ENCODE data around the gene LUC7L2.
"Not testable (repeated sequence)": the region's sequence is repeated elsewhere in the genome, so short reads cannot be mapped to it uniquely, and the experiment has no call there.

Gene LUC7L2, protein sequence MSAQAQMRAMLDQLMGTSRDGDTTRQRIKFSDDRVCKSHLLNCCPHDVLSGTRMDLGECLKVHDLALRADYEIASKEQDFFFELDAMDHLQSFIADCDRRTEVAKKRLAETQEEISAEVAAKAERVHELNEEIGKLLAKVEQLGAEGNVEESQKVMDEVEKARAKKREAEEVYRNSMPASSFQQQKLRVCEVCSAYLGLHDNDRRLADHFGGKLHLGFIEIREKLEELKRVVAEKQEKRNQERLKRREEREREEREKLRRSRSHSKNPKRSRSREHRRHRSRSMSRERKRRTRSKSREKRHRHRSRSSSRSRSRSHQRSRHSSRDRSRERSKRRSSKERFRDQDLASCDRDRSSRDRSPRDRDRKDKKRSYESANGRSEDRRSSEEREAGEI

DNA sequence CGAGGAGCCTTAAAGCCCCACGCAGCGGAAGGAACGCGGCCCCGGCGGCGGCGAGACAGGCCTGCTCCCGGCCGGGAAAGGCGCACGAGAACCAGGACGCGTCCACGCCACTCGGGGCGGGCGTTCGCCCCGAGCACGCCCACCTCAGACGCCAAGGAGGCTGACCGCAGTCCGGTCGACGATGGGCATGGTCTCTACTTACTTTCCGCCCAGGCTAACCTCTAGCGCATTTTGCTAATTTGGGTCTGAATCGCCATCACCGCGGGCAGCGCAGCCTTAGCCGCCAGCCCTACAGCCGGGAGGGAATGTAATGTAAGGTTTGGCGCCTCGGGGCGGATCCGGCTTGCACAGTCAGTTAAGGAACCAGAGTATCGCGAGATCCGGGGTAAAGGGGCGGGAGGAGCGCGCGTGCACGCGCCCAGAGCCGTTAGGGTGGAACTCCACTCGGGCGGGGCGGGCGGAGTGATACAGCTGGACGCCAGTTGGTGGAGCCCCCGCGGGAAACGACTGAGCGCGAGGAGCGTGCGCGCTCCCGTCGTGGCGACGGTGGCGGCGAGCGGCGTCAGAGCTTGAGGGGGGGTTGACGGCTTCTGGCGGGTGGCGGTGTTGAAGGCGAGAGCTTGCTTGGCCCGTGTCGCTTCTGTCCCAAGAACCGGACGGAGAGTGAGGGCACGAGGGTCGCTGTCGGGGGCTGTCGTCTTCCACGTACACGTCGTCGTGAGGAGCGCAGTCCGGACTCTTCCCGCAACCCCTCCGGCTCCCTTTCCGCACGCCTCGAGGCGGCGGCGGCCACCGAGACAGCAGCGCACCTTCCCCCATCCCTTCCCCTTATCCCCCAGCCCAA, at the start of gene LUC7L2:
Gene LUC7L2, plus strand, starts transcription at position 529 of the 844 bp plus-strand sequence. CDS start 368 bp downstream, outside the sequence.
- DNase-seq (ENCODE audit: low read depth in 2 of 2), result peak; percentile 98

- no peak for DNase-seq (ENCODE audit: low read depth in 2 of 2)
Measured at GRCh38 chr7:139317939-139318505, 41.7 kb upstream of the LUC7L2 start.

GRCh38 chr7:139321071-139321745, 38.5 kb upstream of the LUC7L2 start:
- DNase-seq (ENCODE audit: low read depth in 2 of 2), result peak in 1 of 2 experiments; percentile 4

GRCh38 chr7:139324709-139325108, 35.0 kb upstream of the LUC7L2 start:
- not testable (repeated sequence) for DNase-seq (ENCODE audit: low read depth in 2 of 2)

- DNase-seq (ENCODE audit: low read depth in 2 of 2), result peak; percentile 61 to 62
Measured at GRCh38 chr7:139328375-139328774, 31.3 kb upstream of the LUC7L2 start.

DNA sequence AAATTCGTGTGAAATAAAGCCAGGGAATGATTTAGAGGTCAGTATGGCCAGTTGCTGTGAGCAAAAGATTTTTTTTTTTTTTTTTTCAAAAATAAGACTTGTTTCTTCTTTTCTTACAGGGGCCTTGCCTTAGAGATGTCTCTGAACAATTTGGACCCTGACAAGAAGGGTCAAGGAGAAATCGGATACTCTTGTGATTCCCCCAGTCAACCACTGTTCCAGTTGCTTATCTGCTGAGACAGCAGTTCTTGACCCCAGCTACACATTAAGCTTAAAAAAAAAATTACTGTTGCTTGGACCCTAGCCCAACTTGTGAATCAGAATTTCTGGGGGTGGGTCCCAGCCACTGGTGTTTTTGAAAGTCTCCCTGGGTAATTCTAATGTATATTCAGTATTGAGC, 30.6 kb upstream of the LUC7L2 start:
- no peak for DNase-seq (ENCODE audit: low read depth in 2 of 2)

DNA sequence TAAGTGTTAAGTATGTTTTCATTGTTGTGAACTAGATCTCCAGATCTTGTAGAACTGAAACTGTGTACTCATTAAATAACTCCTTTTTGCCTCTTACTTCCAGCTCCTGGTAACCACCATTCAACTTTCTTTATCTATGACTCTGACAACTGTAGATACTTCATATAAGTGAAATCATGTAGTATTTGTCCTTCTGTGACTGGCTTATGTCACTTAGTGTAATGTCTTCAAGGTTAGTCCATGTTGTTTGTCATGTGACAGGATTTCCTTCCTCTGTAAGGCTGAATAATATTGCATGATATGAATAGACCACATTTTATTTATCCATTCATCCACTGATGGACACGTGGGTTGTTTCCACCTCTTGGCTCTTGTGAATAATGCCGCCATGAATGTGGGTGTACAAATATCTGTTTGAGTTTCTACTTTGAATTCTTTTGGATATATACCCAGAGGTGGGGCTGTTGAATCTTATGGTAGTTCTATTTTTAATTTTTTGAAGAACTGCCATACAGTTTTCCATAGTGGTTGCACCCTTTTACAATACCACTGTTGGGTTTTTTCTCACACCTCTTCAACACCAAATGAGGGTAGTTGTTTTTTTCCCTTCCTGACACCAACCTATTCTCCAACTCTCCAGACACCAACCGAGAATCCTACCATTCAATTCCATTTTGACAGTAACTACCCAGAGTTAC, 29.2 kb upstream of the LUC7L2 start:
- no peak for DNase-seq (ENCODE audit: low read depth in 2 of 2)

DNA sequence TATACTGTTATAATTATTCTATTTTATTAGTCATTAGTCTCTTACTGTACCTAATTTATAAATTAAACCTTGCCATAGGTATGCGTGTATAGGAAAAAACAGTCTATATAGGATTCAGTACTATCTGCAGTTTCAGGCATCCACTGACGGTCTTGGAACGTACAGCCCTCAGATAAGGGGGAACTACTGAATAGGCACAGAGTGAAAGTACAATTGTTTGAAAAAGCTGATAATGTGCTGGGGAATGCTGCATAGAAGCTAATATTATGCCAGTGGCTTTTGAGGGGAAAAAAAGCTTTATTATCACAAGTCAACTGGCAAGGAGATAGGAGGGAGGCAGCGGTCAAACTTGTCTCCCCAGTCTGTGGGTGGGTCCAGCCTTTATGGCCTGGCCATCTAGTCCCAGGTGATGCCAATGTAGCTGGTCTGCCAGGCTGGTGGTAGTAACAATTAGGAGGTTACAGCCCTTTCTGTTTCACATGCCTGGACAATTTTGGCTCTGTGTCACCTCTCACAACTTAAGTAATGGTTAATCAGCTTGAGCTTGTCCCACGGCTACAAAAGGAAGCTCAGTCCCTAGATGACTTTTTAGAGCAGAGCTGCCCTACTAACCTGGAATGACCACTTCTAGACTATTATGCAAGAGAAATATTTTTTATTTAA, 26.9 kb upstream of the LUC7L2 start:
- DNase-seq (ENCODE audit: low read depth in 2 of 2), result no peak

DNA sequence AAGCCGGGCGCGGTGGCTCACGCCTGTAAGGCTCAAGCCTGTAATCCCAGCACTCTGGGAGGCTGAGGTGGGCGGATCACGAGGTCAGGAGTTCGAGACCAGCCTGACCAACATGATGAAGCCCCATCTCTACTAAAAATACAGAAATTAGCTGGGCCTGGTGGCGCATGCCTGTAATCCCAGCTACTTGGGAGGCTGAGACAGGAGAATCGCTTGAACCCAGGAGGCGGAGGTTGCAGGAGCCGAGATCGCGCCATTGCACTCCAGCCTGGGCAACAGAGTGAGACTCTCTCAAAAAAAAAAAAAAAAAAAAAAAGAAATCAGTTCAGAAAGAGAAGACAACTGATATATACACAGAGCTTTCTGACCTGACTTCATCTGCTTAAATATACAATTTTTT, 26.3 kb upstream of the LUC7L2 start:
- not testable (repeated sequence) for DNase-seq (ENCODE audit: low read depth in 2 of 2)

- no peak for DNase-seq (ENCODE audit: low read depth in 2 of 2)
Measured at GRCh38 chr7:139334399-139335150, 25.1 kb upstream of the LUC7L2 start.

- no peak for DNase-seq (ENCODE audit: low read depth in 2 of 2)
Measured at GRCh38 chr7:139339025-139339424, 20.7 kb upstream of the LUC7L2 start.

GRCh38 chr7:139339698-139340036, 20.0 kb upstream of the LUC7L2 start:
- DNase-seq (ENCODE audit: low read depth in 2 of 2), result no peak

DNA sequence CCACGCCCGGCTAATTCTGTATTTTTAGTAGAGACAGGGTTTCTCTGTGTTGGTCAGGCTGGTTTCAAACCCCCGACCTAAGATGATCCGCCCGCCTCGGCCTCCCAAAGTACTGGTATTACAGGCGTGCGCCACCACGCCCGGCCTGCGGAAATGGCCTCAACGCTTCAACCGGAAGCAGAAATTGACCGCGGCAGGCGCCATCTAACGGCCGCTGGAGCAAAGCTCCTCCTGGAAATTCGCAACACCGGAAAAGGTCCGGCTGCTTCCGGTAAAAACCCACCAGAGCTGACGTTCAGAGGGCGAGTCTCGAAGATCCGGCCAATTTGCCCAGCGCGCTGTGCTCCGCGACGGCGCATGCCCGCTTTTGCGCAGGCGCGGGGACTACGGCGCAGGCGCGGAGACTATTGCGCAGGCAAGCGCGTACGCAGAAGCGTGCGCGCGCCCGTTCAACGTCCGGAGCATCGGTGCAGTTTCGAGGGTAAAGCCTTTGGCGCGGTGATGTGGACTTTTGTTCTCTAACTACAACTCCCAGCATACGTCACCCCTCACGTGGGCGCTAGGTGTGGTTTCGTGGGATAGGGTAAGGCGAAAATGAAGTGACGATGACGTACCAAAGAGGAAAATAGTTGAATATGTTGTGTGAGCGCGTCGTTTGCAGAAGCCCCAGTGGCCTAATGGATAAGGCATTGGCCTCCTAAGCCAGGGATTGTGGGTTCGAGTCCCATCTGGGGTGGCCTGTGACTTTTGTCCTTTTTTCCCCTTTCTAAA, 19.5 kb upstream of the LUC7L2 start:
- peak; percentile 99 to 100 for DNase-seq (ENCODE audit: low read depth in 2 of 2)

DNA sequence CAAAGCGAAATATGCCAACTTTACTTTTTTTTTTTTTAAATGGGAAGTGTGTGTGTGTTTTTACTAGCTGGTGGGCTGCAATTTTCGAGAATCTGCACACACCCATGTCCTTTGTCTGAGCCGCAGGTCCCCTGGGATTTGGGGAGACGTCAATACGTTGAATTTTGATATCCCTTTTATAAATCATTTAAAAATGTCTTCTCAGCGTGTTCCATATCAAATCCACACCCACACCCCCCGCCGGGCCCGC, 19.0 kb upstream of the LUC7L2 start:
- DNase-seq (ENCODE audit: low read depth in 2 of 2), result no peak

DNA sequence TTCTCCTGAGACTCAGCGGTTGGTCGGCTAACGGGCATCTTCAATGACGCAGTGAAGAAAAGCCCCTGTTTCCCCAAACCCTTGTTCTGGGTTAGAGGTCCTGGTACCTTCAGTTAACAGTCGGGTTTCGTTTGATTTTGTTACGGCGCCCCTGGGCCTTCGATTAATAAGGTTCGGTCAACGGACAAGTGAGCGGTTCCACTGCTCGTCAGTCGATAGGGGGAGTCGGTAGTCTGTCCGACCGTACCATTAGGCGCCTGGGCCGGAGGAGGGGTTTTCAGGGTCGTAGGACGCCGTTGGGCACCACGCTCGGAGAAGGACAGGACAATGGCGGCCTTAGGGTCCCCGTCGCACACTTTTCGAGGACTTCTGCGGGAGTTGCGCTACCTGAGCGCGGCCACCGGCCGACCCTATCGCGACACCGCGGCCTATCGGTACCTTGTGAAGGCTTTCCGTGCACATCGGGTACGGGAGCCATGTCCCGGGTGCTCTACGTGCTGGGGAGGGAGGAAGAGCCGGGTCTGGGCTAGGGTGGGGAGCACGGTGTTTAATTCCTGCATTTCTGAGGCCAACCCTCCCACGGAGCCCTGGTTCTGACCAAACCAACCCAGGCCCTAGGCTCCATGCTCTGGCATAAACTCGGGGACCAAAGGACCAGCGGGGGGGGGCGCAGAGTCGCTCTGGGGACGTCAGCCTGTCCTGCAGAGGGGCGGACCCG, 18.5 kb upstream of the LUC7L2 start, which contains the start of gene FMC1:
Gene FMC1, plus strand, starts transcription at position 280 of the 718 bp plus-strand sequence. Its CDS starts 48 bp downstream, at position 328.
- DNase-seq (ENCODE audit: low read depth in 2 of 2), result peak; percentile 83 to 84

DNA sequence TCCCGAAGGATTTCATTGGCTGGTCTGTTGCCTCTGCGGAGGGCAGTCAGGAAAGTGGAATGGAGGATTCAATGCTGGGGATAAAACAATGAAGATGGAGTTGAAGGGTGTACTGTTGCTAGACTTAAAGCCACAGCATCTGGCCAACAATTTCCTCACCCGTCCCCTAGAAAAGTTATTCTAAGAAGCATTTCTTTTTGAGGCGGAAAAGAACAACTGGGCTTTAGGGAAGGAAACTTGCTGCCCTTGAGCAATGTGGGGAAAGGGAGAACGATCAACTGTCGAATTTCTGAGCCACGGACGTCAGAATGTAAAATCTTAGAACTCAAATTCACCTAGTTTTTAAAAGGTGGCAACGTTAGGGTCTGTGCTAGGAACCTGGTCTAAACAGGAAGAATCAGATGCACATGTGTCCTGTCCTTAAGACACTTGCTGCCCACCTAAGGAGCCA, 17.9 kb upstream of the LUC7L2 start:
- no peak for DNase-seq (ENCODE audit: low read depth in 2 of 2)

GRCh38 chr7:139345042-139345441, 14.7 kb upstream of the LUC7L2 start:
- no peak for DNase-seq (ENCODE audit: low read depth in 2 of 2)

DNA sequence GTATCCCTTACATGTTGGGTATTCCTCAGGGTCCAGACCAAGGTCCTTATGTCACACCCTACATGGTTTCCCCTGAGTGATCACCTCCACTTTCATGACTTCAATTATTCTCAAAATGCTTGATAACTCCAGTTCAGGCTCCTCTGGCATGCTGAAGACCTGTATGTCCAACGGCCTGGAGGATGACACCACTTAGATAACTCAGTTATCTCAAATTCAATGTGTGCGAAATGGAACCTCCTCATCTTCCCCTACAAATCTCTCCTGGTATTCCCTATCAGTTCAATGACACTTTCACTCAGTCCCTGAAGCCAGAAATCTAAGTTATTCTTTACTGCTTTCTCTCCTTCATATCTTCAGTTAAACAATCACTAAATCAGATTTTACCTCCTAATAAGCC, 8.7 kb upstream of the LUC7L2 start:
- no peak for DNase-seq (ENCODE audit: low read depth in 2 of 2)

DNA sequence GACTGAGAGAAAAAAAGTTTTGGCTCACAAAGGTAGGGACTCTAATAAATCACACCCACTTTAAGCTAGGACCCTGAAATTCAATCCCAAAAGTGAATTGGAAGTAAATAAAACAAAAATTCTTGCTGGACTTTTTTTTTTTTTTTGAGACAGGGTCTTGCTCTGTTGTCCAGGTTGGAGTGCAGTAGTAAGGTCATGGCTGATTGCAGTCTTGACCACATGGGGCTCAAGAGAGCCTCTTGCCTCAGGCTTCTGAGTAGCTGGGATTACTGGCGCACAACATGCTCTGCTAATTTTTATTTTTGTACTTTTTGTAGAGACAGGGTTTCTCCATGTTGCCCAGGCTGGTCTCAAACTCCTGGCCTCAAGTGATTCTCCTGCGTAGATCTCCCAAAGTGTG, 5.0 kb upstream of the LUC7L2 start:
- no peak for DNase-seq (ENCODE audit: low read depth in 2 of 2)

Measured in fibroblast of skin of left quadriceps (primary cell).